Measurements from ENCODE around the gene CACNG5.

Gene CACNG5

GRCh38 chr17:66889480-66890230 is 54.7 kb downstream of the CACNG5 start:
- Histone ChIP-seq H3K4me3 (ENCODE audit: low read depth, low read length) (no peak overlapping the region), H3K4me1 (ENCODE audit: control insufficient read depth, insufficient read depth, low read length) (no peaks in the 10 kb centered on the region), H3K27ac (ENCODE audit: extremely low read depth, low read depth, low read length) (no peak overlapping the region), H3K36me3 (ENCODE audit: control insufficient read depth in 2 of 2, insufficient read depth in 1 of 2, low read length in 2 of 2) (no peaks in the 10 kb centered on the region), H3K9me3 (ENCODE audit: control insufficient read depth, insufficient read depth, low read depth, low read length) (no peaks in the 10 kb centered on the region)
- CTCF ChIA-PET: interaction anchor here (0.9 to 1.4 kb wide), 2 partner anchors 8 to 162 kb away, joined by 3 read pairs; no protein-coding TSS in a partner anchor
- POLR2A ChIA-PET: no interaction called here
- TF ChIP-seq ZNF560 (tag by site-specific recombination; IDR thresholded peaks at IDR 0.05; ENCODE audit: borderline replicate concordance): no peak
- TF ChIP-seq ZNF449 (tag by site-specific recombination; IDR thresholded peaks at IDR 0.05): peak; percentile 77

- Histone ChIP-seq H3K36me3 (ENCODE audit: control insufficient read depth in 2 of 2, insufficient read depth in 1 of 2, low read length in 2 of 2) (no peaks in the 10 kb centered on the region), H3K4me1 (ENCODE audit: control insufficient read depth, insufficient read depth, low read length) (no peaks in the 10 kb centered on the region), H3K4me3 (ENCODE audit: low read depth, low read length) (no peak overlapping the region), H3K9me3 (ENCODE audit: control insufficient read depth, insufficient read depth, low read depth, low read length) (no peaks in the 10 kb centered on the region), H3K27ac (ENCODE audit: extremely low read depth, low read depth, low read length) (no peak overlapping the region)
- CTCF ChIA-PET: interaction anchor here (1.0 kb wide), 1 partner anchor 8 kb away, joined by 3 read pairs; no protein-coding TSS in a partner anchor
- no peak for TF ChIP-seq ZNF645 (tag by site-specific recombination; IDR thresholded peaks at IDR 0.05)
- TF ChIP-seq ZNF302 (tag by site-specific recombination; IDR thresholded peaks at IDR 0.05; ENCODE audit: low read depth): no peak
- no peak for TF ChIP-seq KLF9 (tag by site-specific recombination; IDR thresholded peaks at IDR 0.05; ENCODE audit: low read depth)
- TF ChIP-seq KLF1 (tag by site-specific recombination; IDR thresholded peaks at IDR 0.05): no peak
- TF ChIP-seq SETDB1 (IDR thresholded peaks at IDR 0.05; ENCODE audit: insufficient read length, low read length): no peak
- no peak for TF ChIP-seq GLIS2 (tag by site-specific recombination; IDR thresholded peaks at IDR 0.05)
- TF ChIP-seq YY1 (tag by site-specific recombination; IDR thresholded peaks at IDR 0.05): no peak
- no peak for TF ChIP-seq ZNF660 (tag by site-specific recombination; IDR thresholded peaks at IDR 0.05)
- TF ChIP-seq ZNF394 (tag by site-specific recombination; IDR thresholded peaks at IDR 0.05; ENCODE audit: borderline replicate concordance): no peak
- no peak for TF ChIP-seq ZNF16 (tag by site-specific recombination; IDR thresholded peaks at IDR 0.05; ENCODE audit: low read depth)
- TF ChIP-seq ZNF521 (tag by site-specific recombination; IDR thresholded peaks at IDR 0.05): no peak
- no peak for TF ChIP-seq ZNF18 (tag by site-specific recombination; IDR thresholded peaks at IDR 0.05)
- TF ChIP-seq GFI1B (tag by site-specific recombination; IDR thresholded peaks at IDR 0.05): no peak
- TF ChIP-seq ZBTB6 (tag by site-specific recombination; IDR thresholded peaks at IDR 0.05): no peak
- no peak for TF ChIP-seq ZNF366 (tag by site-specific recombination; conservative IDR thresholded peaks at IDR 0.05)
- no peak for TF ChIP-seq BCL6B (tag by site-specific recombination; IDR thresholded peaks at IDR 0.05)
- no peak for TF ChIP-seq KLF7 (tag by site-specific recombination; IDR thresholded peaks at IDR 0.05; ENCODE audit: borderline replicate concordance)
- TF ChIP-seq SP7 (tag by site-specific recombination; IDR thresholded peaks at IDR 0.05): no peak
- TF ChIP-seq ZNF280C (tag by site-specific recombination; IDR thresholded peaks at IDR 0.05): no peak
- POLR2A ChIA-PET: no interaction called here
These were observed 57.3 kb downstream of the CACNG5 start for GRCh38 chr17:66892246-66892645.
